Skeletal muscle cell (primary cell): ENCODE data around the gene CHST14.
A peak's percentile ranks its signal among the peaks of the same experiment; 100 is the strongest.

ENCODE experiments used
- DNase-seq: peaks from one replicate; pipeline ENCODE4 v3.0.0-alpha.2; 2010; ENCODE audit warnings: low read depth
- H3K4me3 ChIP-seq: 2 replicates; pipeline ENCODE4 v1.5.1; 2011; ENCODE audit warnings: low read depth, mild to moderate bottlenecking, control low read depth, low read length, moderate library complexity

The CHST14 gene, protein sequence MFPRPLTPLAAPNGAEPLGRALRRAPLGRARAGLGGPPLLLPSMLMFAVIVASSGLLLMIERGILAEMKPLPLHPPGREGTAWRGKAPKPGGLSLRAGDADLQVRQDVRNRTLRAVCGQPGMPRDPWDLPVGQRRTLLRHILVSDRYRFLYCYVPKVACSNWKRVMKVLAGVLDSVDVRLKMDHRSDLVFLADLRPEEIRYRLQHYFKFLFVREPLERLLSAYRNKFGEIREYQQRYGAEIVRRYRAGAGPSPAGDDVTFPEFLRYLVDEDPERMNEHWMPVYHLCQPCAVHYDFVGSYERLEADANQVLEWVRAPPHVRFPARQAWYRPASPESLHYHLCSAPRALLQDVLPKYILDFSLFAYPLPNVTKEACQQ

DNA sequence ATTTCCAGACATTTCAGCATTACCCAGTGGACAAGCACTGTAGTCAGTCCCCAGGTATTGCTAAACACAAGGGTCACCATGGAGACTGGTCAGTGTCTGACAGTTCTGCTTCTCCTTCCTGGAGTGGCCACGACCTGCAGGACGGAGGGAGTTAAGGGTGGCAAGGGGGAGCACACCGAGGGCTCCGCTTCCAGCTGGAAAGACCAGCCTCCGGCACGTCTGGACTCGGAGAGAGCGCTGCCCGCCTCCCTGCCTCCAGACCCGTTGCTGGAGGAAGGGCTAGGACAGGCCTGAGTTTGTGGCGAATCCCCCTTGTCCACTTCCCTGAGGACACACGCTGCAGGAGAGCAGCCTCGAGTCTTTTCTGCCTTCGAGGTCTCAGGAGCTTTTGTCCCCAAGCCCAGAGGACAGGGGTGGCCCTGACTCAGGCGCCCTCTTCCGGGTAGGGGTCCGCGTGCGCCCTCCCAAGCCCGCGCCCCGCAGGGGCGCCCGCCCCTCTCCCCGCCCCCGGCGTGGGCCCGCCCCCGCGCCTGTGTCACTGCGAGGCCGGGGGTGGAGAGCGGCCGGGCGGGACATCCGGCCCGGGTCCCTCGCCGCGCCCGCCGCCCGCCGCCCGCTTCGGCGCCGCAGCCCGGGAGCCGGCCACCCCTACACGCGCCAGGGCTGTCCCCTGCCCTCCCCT is at the start of gene CHST14:
TSS of gene CHST14 (plus strand) at position 562 of the 682 bp plus-strand sequence. CDS start 230 bp downstream, outside the sequence.
- DNase-seq = no peak
- H3K4me3 ChIP-seq = peak within 1 kb of the TSS; percentile 66

GRCh38 chr15:40421246-40422157 is 49.3 kb upstream of the CHST14 start:
- DNase-seq = no peak
- peak overlapping the region; percentile 15 for H3K4me3 ChIP-seq

DNA sequence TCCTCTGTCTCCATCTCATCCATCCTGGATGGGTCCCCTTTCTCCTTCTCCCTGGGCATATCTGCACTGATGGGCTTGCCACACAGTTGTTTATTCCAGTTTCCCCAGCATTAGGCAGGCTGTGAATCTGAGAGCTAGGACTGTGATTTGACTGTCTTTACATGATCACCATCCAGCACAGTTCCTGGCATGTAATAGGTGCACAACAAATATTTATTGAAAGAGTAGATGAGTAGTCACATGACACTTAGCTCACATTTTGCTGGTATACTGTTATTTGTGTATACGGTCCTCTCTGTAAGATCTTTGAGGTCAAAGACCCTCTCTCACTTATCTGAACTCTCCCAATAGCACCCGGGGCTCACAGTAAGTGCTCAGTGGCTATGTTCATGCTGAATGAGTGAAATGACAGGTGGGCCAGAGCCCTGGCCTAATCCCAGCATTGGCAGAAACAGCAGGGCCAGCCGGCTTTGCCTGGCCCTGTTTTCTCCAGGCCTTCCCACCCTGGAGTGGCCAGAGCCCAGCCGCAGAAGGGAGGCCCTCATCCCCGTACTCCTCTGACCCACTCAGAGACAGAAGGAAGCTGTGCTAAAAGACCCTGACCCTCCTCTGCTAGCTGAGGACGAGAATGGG is 46.2 kb upstream of the CHST14 start:
- no peak for DNase-seq
- no peak overlapping the region for H3K4me3 ChIP-seq

GRCh38 chr15:40425681-40426080 is 45.1 kb upstream of the CHST14 start:
- DNase-seq = no peak
- no peak overlapping the region for H3K4me3 ChIP-seq

GRCh38 chr15:40427188-40427587 is 43.6 kb upstream of the CHST14 start:
- no peak overlapping the region for H3K4me3 ChIP-seq
- no peak for DNase-seq

- DNase-seq = no peak
- H3K4me3 ChIP-seq = no peak overlapping the region
Observed at GRCh38 chr15:40428185-40428584, 42.6 kb upstream of the CHST14 start.

GRCh38 chr15:40429068-40429710 is 41.6 kb upstream of the CHST14 start:
- no peak for DNase-seq
- no peak overlapping the region for H3K4me3 ChIP-seq

DNA sequence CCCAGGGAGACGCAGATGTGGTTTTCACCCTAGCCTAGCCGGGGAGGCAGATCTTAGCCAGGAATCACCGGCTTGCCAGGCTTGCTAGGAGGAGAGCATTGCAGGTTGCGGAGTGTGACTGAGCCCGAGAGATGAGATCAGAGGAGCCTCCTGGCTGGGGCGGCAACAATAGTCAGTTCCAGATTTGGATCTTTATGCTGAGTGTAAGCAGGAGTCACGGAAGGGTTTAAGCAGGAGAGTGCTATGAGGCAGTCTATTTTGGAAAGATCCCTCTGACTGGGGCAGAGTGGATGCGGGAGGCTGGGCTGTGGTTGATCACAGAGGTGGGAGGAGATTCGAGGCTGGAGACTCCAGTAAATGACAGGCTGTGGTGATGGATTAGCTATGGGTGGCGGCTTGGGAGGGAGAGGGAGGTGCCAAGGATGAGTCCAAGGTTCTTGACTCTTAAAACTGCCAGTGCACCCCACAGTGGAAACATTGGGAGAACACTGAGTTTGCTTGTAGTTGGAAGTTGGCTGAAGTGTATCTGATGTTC is 40.4 kb upstream of the CHST14 start:
- no peak overlapping the region for H3K4me3 ChIP-seq

DNA sequence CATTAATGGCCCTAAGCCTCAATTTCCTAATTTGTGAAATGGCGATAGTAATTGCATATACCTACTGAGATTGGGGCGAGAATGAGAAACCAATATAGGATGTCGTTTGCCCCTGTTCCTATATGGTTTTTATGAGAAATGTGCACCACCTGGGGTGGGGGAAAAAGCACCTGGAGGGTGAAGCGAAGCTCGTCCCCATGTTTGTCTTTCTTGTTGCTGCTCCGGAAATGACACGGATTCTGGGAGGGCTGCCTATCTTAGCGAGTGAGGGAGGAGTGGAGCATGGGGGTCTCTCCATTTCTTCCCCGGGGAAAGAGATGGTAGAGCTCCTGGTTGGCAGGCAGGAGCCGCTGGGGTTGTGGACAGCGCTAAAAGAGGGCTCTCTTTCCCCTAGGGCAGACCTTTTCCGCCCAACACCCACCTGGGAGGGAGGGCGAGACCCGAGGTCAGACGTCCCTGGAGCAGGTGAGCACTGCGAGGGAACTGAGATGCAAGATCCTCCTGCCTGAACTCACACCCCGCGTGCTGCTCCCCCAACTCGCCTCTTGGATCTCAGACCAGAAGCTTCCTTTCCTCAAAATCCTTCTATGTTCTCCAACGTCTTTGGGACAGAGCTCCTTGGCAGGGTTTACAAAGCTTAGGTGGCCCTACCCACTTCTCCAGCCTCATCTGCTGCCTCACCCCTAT is 35.6 kb upstream of the CHST14 start:
- H3K4me3 ChIP-seq = no peak overlapping the region
- no peak for DNase-seq

More for the DNA sequence above, 40.4 kb upstream of the CHST14 start:
- no peak for DNase-seq

GRCh38 chr15:40435710-40436089 is 35.1 kb upstream of the CHST14 start:
- peak overlapping the region; percentile 45 for H3K4me3 ChIP-seq
- no peak for DNase-seq

GRCh38 chr15:40436116-40436891 is 34.5 kb upstream of the CHST14 start:
- DNase-seq = no peak
- H3K4me3 ChIP-seq = peak overlapping the region; percentile 45

DNA sequence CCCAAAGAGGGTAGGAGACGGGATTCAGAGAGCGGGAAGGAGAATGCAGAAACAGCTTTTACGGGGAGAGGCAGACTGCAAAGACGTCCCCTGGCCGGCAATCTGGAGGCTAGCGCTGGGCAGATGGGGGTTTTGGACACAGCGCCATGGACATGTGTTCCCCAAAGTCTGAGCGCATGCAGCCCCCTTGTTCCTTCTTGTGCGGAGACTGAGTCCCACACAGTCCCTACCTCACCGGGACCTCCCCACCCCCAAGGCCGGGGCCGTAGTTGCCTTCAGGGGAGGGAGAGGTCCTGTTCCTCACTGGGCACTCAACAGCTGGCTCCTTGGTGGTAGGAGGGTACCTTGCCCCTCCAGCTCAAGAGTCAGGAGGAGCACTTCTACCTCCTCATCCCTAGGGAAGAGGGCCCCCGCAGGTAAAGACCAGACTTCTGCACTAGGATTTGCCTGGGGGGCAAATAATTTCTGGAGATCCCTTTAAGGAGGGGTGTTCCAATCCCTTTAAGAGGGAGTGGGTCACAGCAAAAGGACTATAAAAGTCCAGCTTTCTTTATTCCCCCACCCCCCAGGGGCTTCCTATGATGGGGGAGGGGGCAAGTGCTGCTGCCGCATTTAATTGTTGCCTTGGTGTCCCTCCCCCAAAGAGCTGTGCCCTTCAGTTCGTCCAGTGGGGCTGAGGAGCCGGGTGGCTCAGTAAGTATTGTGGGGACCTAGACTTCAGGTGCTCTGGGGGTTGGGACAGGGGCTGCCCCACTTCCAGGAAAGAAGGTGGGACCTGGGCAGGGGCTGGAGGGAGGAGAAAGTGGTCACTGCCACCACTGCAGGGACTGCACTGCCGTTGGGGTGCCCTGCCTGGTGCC is 33.7 kb upstream of the CHST14 start:
- peak overlapping the region; percentile 45 for H3K4me3 ChIP-seq

DNA sequence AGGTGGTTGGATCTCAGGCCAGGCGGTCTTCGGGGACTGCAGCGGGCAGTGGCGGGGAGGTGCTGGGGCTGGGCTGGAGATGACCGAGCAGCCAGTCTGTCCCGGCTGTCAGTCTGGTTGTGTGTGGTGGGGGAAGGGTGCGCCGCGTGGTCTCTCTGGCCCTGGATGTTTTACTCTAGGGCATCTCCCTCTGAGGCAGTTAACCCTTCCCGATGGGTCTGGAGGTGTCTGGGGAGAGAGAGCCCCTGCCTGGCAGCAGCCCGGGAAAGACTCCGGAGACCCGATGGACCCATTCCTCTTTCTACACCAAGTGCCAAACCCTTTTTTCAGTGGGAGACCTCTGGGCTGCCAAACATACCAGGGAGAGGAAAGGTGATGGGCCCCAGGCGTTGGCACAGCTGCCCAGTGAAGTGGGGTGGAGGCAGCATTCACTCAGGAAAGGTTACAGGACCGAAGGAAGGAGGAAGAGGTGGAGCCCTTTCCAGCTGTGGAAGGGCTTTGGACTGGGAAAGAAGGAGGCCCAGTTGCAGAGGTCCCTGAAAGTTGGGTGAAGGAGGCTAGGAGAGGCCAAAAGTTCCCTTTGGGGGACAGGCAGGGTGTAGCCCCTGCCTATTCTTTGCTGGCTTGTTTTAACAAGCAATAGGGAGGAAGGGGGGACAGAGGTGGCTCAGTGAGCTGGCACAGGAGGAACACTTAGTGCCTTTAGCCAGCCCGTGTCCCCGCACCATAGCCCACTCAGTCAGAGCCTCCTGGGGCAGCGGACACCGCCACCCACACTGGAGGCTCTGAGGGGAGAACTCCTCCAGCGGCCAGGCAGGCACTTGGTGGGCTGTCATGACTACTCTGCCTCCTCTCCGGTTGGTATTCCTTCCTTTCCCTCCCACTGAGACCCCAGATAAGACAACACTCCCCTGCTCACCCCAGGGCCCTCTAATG is 32.8 kb upstream of the CHST14 start:
- no peak overlapping the region for H3K4me3 ChIP-seq
- no peak for DNase-seq

More for the DNA sequence above, 33.7 kb upstream of the CHST14 start:
- no peak for DNase-seq

DNA sequence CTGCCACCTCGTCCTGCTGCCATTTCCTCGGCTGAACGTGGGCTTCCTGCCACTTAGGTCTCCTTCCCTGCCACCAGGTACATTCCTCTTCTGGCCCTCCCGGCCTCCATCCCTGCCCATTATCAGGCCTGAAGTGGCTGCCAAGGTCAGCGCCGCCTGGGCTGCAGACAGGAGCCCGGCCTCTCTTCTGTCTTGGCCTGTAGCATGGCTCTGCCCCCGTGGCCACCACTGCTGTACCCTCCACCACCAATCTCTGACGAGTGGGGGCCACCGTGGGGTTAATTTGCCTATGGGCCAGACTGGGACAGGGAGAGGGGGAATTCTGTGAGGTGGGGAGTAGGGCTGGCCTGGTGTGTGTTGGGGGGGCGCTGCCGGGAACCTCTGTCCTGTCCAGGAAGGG is 32.1 kb upstream of the CHST14 start:
- DNase-seq = no peak

GRCh38 chr15:40439461-40439959 is 31.3 kb upstream of the CHST14 start:
- no peak for DNase-seq
- peak overlapping the region; percentile 66 for H3K4me3 ChIP-seq

More for the DNA sequence above, 32.1 kb upstream of the CHST14 start:
- H3K4me3 ChIP-seq = no peak overlapping the region
